ENCODE measurements around the gene TMC5.
A peak's percentile ranks its signal among the peaks of the same experiment; 100 is the strongest.

Gene TMC5

GRCh38 chr16:19375561-19376158 is 42.0 kb upstream of the TMC5 start:
- Histone ChIP-seq H3K27me3 (ENCODE audit: control insufficient read depth, low read length) (0 out of 2 replicates have a peak, but pooled peaks cover 3% of the 10 kb centered on the region), H3K36me3 (ENCODE audit: control insufficient read depth, low read length) (no peaks in the 10 kb centered on the region)

GRCh38 chr16:19377864-19378263 is 39.8 kb upstream of the TMC5 start:
- H3K4me3 ChIP-seq (ENCODE audit: low read length) = no peak overlapping the region
- no peaks in the 10 kb centered on the region for H3K79me2 ChIP-seq (ENCODE audit: control insufficient read depth, low read length)
- no peaks in the 10 kb centered on the region for H3K9me2 ChIP-seq (replicated peaks; ENCODE audit: control insufficient read depth, low read length)
- H3K36me3 ChIP-seq (ENCODE audit: control insufficient read depth, low read length) = no peaks in the 10 kb centered on the region
- TF ChIP-seq EZH2phosphoT487 (IDR thresholded peaks at IDR 0.05; ENCODE audit: borderline replicate concordance, low read length) (no peak), CTCF (IDR thresholded peaks at IDR 0.05; ENCODE audit: low read depth, low read length, poor library complexity, severe bottlenecking) (no peak)
- no peaks in the 10 kb centered on the region for H3K9me3 ChIP-seq (ENCODE audit: control insufficient read depth, insufficient read depth, low read length)
- H4K20me1 ChIP-seq (ENCODE audit: control insufficient read depth, insufficient read depth, low read depth, low read length) = no peaks in the 10 kb centered on the region
- H3K4me2 ChIP-seq (ENCODE audit: low read length) = no peak overlapping the region
- no peak overlapping the region for H3K27ac ChIP-seq (ENCODE audit: low read depth, low read length)
- peaks cover 3% of the 10 kb centered on the region; the same call in 1 of the 2 replicates for H3K27me3 ChIP-seq (ENCODE audit: control insufficient read depth, low read length)
- H3K4me1 ChIP-seq (ENCODE audit: control insufficient read depth, low read length) = peaks cover 9% of the 10 kb centered on the region
- no peaks in the 10 kb centered on the region for H3F3A ChIP-seq (ENCODE audit: control insufficient read depth, insufficient read depth)

More at GRCh38 chr16:19375561-19376158, 42.0 kb upstream of the TMC5 start:
- Histone ChIP-seq H4K20me1 (ENCODE audit: control insufficient read depth, insufficient read depth, low read depth, low read length) (no peaks in the 10 kb centered on the region), H3K4me3 (ENCODE audit: low read length) (no peak overlapping the region), H3K27ac (ENCODE audit: low read depth, low read length) (no peak overlapping the region), H3K9me2 (replicated peaks; ENCODE audit: control insufficient read depth, low read length) (no peaks in the 10 kb centered on the region), H3K4me2 (ENCODE audit: low read length) (no peak overlapping the region), H3F3A (ENCODE audit: control insufficient read depth, insufficient read depth) (no peaks in the 10 kb centered on the region), H3K79me2 (ENCODE audit: control insufficient read depth, low read length) (no peaks in the 10 kb centered on the region), H3K9me3 (ENCODE audit: control insufficient read depth, insufficient read depth, low read length) (no peaks in the 10 kb centered on the region), H3K4me1 (ENCODE audit: control insufficient read depth, low read length) (peaks cover 9% of the 10 kb centered on the region)
- TF ChIP-seq EZH2phosphoT487 (IDR thresholded peaks at IDR 0.05; ENCODE audit: borderline replicate concordance, low read length) (no peak), CTCF (IDR thresholded peaks at IDR 0.05; ENCODE audit: low read depth, low read length, poor library complexity, severe bottlenecking) (peak; percentile 77)

GRCh38 chr16:19378511-19378910 is 39.2 kb upstream of the TMC5 start:
- Histone ChIP-seq H3K4me3 (ENCODE audit: low read length) (no peak overlapping the region), H3K9me2 (replicated peaks; ENCODE audit: control insufficient read depth, low read length) (no peaks in the 10 kb centered on the region), H3K27me3 (ENCODE audit: control insufficient read depth, low read length) (peaks cover 3% of the 10 kb centered on the region; the same call in 1 of the 2 replicates), H3K4me2 (ENCODE audit: low read length) (no peak overlapping the region), H3K79me2 (ENCODE audit: control insufficient read depth, low read length) (no peaks in the 10 kb centered on the region), H3F3A (ENCODE audit: control insufficient read depth, insufficient read depth) (no peaks in the 10 kb centered on the region), H4K20me1 (ENCODE audit: control insufficient read depth, insufficient read depth, low read depth, low read length) (no peaks in the 10 kb centered on the region), H3K4me1 (ENCODE audit: control insufficient read depth, low read length) (peaks cover 9% of the 10 kb centered on the region), H3K36me3 (ENCODE audit: control insufficient read depth, low read length) (no peaks in the 10 kb centered on the region), H3K27ac (ENCODE audit: low read depth, low read length) (no peak overlapping the region), H3K9me3 (ENCODE audit: control insufficient read depth, insufficient read depth, low read length) (no peaks in the 10 kb centered on the region)
- TF ChIP-seq EZH2phosphoT487 (IDR thresholded peaks at IDR 0.05; ENCODE audit: borderline replicate concordance, low read length) (no peak), CTCF (IDR thresholded peaks at IDR 0.05; ENCODE audit: low read depth, low read length, poor library complexity, severe bottlenecking) (no peak)

Data from DOHH2 (cell line).